ENCODE results near the gene RHOG.
"Not testable (repeated sequence)": the region's sequence is repeated elsewhere in the genome, so short reads cannot be mapped to it uniquely, and the experiment has no call there.

The RHOG gene

DNA sequence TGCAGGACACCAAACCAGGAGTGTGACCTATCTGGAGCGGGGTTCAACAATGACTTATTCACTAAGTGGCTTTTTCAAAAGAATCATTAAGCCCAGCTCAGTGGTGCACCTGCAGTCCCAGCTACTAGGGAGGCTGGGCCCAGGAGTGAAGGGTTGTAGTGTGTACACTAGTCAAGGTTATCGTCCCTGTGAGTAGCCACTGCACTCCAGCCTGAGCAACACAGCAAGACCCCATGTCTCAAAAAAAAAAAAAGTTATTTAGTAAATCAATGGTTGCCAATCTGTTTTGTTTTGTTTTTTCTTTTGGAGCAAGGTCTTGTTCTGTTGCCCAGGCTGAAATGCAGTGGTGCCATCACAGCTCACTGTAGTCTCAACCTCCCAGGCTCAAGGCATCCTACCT lies 7.9 kb downstream of the RHOG start:
- DNase-seq = no peak

DNA sequence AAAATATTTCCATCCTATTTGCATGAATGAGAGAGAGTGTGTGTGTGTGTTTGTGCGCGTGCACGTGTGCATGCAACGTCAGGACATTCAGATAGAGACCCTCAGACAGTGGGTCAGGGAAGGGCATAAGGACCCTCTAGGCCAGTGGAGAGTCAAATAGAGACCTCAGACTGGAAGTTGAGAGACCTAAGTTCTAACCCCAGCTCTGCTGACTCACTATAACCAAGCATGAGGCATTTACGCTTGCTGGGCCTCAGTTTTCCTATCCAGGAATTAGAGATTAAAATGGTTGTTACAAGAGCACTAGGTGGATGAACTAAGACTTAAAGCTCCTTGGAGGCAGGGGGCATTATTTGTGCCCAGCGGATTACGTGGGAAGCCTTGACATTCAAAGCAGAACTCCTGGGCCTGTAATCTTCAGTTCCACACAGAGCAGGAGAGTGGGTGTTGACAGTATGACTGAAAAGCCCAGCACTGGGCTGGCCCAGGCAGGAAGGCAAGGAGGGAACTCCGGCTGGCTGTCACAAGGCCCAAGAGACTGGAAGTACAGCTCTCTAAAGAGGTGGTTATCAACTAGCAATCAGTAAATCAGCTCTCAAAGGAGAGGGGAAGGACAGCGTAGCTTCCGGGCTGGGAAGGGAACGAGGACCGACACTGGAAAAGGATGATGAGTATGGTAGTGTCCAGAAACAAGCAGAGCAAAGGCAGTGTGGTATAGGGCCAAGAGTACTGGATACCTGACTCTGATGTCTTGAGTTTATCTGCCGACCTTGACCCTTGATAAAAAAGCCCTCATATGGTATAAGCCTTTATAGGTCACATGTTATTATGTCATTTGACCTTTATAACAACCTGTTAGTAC lies 9.2 kb downstream of the RHOG start:
- no peak for DNase-seq

DNA sequence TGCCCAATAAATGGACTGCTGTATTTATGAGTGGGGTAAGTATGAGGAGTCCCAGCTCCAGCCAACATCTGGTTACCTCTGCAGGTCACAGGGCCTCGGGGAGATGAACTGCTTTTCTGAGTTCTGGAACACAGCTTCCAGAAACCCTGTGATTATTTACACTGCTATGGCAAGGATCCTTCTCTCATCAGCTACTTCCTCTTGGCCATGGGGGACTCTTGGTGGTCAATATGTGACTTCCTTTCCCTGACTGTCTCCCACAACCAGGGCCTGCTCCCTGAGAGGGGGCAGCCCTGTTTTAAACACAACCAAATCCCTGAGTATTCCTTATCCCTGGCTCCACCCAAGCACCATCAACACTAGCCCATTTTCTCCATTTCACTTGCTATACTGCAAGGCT lies 10.0 kb downstream of the RHOG start:
- no peak for DNase-seq

DNA sequence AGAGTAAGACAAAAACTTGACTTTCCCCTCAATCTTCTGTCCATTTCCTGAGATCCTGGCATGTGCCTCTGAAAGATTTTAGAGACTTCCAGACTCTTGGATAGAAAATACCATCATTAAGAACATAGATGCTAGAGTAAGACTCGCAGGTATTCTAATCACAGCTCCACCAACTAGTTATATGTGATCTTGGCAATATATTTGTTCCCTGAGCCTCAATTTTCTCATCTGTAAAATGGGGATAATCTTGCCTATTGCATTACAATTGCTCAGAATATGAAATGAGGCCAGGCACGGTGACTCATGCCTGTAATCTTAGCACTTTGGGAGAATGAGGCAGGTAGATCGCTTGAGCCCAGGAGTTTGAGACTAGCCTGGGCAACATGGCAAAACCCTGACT lies 10.7 kb downstream of the RHOG start:
- DNase-seq = no peak

DNA sequence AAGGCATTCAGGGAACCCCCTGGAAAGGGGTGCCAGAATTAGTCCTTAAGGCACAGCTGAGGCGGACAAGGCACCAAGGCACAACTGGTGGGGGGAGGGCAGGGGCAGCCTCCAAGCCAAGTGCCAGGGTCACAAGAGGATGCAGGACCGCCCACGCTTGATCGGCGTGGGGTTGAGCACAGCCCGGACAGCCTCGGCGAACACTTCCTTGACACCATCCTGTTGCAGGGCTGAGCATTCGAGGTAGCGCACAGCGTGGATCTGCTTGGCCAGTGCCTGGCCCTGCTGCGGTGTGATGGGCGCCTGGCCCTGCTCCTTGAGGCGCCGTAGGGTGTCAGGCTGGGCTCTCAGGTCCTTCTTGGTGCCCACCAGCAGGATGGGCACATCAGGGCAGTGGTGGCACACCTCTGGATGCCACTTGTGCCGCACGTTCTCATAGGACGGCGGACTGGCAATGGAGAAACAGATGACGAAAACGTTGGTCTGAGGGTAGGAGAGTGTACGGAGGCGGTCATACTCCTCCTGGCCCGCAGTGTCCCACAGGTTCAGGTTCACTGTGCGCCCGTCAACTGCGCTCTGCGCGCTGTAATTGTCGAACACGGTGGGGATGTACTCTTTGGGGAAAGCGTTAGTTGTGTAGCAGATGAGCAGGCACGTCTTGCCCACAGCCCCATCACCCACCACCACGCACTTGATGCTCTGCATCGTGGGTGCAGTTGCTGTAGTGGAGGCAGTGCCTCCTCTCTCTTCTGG lies 13.1 kb downstream of the RHOG start:
- DNase-seq = no peak

DNA sequence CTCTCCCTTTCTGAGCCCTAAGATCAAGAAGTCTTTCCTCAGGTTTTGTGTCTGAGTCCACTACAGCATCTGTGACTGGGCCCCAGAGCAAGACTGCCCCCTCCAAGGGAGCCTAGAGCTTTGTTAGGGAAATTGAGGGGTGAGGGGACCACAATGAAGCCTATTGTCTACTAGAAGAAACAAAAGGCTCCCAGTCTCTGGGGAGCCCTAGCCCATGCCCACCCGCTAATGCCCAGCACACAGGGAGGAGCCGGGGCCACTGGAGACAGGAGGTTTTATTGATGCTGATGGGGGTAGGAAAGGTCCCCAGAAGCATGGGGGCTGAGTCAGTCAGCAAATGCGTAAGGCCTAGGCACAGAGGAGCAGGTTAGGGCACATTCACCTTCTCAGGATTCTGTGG lies 14.0 kb downstream of the RHOG start:
- no peak for DNase-seq

DNA sequence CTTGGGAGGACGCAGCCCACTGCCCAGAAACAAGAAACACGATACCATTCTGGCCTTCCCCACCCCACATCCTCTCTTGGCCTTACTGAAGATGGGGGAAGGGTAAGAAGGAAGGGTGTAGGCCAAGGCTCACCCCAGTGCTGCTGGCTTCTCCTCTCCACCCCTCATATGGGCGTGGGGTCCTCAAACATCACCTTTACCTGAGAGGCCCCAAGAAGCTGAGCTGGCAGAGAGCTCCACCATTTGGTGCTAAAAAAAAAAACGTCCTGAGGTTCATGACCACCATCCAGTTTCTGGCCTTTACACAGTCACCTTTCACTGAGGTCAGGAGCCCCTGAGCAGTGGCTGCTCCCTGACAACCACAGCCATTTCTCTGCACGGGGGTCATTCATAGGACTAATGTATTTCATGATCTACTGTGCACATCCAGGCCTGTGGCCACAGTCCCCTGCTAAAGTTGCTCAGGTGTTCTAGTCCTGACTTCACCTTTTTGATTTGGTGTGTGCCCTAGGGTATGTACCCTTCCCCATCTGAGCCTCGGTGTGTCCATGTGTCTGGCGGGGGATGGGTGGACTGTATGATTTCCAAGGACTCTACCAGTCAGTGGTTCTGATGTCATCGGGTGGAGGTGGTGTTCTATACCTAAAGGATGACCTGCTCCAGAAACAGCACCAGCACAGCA lies 15.1 kb downstream of the RHOG start:
- no peak for DNase-seq

DNA sequence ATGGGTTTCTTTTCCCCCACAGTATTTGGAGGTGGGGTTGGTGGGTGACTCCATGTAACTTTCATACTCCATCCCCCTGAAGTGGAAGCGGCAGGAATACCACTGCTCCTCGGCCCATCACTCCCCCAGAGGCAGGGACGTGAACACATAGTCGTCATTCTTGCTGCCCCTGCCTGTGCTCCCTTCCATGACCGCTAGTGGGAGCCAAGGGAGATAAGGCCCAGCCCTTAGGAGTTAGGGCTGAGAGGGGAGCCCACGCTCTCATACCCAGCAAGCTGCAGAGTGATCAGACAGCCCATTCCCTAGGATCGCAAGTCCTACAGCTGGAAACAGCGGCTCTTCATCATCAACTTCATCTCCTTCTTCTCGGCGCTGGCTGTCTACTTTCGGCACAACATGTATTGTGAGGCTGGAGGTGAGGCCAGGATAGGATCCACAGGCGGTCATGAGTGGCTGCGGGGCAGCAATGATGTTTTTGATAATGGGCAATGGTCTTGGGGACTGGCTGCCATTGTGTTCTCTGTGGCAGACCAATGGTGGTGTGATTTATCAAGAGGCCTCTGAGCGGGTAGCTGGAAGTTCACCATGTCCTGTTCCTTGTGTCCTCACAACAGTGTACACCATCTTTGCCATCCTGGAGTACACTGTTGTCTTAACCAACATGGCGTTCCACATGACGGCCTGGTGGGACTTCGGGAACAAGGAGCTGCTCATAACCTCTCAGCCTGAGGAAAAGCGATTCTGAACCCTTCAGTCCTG lies 15.9 kb downstream of the RHOG start:
- peak; percentile 12 to 13 for DNase-seq

DNA sequence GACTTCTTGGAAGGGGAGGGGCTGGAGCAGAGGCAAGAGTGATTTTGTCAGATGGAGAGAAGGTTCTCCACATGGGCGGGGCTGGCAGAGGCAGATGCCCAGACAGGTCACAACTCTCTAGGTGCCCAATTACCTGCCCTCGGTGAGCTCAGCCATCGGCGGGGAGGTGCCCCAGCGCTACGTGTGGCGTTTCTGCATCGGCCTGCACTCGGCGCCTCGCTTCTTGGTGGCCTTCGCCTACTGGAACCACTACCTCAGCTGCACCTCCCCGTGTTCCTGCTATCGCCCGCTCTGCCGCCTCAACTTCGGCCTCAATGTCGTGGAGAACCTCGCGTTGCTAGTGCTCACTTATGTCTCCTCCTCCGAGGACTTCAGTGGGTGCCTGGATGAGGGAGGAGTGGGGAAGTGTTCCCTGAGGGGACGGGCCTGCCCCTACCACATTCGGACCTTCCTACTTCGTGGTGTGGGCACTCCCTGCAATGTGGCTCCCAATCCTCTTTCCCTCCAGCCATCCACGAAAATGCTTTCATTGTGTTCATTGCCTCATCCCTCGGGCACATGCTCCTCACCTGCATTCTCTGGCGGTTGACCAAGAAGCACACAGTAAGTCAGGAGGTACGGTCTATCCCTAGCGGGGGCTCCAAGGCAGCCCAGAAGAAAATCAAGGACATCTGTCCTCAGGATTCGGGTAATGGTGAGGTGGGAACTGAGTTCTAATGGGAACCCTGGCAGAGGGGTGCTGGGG lies 16.8 kb downstream of the RHOG start:
- no peak for DNase-seq

DNA sequence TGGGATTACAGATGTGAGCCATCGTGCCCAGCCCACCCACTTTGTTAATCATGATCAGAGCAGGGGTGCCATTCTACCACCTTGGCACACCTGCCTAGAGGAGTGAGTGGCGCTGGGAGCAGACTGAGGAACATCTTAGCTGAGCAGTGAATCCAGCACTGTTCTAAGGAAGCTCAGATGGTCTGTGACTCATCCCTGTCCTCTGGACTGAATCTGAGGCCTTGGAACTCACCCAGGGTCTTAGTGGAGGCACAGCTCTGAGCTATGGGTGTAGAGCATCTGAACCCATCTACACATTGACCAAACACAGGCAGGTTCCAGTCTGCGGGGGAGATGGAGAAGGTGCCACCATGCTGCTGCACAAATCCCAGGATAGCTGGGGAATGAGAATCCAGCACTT lies 17.5 kb downstream of the RHOG start:
- DNase-seq = no peak

DNA sequence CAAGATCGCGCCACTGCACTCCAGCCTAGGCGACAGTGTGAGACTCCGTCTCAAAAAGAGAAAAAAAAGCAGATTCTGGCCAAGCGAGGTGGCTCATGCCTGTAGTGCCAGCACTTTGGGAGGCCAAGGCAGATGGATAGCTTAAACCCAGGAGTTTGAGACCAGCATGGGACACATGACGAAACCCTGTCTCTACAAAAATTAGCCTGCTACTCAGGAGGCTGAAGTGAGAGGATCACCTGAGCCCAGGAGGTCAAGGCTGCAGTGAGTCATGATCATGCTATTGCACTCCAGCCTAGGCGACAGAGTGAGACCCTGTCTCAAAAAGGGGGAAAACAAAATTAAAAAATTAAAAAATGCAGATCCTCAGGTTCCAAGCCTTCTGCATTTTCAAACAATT lies 18.4 kb downstream of the RHOG start:
- no peak for DNase-seq

DNA sequence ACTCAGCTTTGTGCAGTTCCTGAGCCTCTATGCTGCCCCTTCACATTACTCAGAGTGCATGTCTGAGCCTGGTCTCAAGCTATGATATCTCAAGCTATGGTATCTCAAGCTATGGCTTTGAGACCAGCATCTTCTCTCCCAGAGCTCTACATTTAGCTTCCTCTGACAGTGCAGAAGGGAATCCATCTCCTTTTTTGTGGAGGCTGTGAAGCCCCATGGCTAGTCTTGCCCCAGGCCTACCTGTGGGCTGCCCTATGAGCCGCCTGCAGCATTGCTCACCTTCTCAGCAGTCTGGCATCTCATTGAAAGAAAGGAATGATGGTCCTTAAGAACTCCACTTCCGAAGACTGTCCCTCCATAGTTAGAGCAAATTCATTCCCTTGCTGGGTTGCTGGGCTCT lies 19.8 kb downstream of the RHOG start:
- DNase-seq = no peak

DNA sequence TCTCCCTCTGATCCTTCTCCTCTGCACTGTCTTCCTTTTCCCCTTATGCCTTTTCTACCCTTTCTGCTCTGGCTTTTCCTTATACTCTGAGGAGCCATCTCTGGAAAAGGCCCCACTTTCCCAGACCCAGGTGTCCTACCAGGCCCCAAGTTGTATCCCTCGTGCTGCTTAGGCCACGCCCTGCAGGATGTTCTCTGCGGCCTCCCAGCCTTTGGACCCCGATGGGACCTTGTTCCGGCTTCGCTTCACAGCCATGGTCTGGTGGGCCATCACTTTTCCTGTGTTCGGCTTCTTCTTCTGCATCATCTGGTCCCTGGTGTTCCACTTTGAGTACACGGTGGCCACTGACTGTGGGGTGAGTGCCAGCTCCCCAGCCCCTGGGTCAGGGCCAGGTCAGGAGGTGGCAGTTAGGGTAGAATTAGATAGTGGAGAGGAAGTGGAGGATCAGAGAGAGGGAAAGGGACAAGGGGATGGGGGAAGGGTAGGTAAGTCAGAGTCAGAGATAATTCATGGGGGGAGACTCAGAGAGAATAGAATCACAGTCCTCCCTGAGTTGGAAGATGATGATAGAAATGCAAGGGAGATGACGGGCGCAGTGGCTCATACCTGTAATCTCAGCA lies 23.5 kb downstream of the RHOG start:
- no peak for DNase-seq

DNA sequence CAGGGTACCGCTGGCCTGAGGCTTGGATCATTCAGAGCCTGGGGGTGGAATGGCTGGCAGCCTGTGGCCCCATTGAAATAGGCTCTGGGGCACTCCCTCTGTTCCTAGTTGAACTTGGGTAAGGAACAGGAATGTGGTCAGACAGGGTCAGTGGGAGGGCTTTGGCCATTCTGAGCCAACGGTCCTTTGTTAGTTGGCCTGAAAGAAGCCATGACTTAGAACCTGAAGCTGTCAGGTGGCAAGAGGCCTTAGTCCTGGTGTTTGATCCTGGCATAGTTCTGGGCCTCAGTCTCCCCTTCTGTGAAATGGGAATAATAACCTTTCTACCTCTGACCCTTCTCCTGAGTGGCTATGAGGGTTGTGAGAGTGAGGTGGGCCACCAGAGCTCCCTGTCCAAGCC lies 24.1 kb downstream of the RHOG start:
- no peak for DNase-seq

DNA sequence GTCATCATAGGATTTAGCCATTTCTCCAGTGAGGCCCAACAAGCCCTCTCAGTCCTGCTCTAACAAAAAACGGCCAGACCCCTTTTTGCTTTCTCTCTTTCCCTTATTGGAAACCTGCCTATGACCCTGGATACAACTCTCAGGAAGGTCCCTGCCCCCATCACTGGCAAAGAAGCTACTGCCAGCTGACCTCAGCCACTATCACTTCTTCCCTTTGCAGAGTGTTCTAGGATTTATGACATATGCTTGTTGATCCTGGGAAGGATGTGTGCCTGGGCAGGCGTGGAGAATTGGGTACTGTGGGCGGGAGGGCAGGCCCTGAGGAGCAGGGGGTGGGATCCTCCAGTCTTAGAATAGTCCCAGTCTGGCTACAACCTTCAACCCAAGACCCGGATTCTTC lies 24.9 kb downstream of the RHOG start:
- no peak for DNase-seq

DNA sequence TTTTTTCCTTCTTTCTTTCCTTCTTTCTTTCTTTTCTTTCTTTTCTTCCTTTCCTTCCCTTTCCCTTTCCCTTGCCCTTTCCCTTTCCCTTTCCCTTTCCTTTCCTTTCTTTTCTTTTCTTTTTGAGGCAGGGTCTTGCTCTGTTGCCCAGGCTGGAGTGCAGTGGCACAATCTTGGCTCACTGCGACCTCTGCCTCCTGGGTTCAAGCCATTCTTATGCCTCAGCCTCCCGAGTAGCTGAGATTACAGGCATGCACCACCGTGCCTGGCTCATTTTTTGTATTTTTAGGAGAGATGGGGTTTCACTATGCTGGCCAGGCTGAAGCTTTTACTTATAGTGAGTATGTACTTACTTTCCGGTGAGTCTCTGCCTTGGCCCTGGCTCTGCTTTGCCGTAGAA lies 25.9 kb downstream of the RHOG start:
- DNase-seq = not testable (repeated sequence)

DNA sequence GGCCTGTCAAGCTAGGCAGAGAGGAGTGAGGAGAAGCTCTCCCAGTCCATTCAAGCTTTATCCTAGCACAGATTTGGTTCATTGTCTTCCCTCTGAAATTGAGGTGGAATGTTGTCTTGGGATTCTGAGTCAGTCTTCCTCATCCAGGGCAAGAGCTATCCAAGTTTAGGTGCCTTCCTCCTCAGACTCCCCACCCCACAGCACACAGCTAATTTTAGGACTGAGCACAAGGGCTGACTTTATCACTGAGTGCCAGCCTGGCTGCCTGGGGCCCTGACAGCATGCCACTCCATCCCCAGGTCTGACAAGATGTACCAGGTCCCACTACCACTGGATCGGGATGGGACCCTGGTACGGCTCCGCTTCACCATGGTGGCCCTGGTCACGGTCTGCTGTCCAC lies 29.8 kb downstream of the RHOG start:
- no peak for DNase-seq

DNA sequence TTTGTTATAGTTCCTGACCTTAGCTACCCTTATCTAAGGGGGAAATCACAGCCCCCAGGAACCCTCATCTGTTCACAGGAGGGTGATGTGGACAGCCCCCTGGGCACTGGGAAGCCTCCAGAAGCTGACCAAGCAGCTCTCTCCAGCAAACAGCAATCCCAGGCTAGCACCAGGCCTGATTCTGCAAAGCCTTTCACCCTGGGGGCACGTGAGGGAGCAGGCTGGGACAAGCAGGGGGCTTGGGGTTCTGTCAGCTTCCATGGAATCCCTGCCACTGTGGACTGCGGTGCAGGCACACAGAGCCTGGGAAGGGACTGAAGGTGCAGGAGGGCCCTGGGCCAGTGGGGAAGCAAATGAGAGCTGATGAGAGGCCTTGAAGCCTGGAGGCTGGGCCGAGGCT lies 30.3 kb downstream of the RHOG start:
- no peak for DNase-seq

DNA sequence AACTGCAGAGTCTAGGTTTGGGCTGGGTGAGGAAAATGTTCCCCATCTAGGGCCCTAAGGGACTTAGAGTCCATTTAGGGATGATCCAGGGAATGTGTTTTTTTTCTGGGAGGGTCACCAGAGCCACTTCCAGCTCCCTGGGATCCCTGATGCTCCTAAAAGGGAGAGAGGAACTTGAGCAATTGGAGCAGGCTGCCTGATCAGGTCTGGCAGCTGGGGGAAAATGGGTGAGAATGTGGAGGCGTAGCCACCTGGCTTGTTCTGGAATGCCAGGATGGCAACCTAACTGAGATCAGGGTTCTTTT lies 31.2 kb downstream of the RHOG start:
- no peak for DNase-seq

DNA sequence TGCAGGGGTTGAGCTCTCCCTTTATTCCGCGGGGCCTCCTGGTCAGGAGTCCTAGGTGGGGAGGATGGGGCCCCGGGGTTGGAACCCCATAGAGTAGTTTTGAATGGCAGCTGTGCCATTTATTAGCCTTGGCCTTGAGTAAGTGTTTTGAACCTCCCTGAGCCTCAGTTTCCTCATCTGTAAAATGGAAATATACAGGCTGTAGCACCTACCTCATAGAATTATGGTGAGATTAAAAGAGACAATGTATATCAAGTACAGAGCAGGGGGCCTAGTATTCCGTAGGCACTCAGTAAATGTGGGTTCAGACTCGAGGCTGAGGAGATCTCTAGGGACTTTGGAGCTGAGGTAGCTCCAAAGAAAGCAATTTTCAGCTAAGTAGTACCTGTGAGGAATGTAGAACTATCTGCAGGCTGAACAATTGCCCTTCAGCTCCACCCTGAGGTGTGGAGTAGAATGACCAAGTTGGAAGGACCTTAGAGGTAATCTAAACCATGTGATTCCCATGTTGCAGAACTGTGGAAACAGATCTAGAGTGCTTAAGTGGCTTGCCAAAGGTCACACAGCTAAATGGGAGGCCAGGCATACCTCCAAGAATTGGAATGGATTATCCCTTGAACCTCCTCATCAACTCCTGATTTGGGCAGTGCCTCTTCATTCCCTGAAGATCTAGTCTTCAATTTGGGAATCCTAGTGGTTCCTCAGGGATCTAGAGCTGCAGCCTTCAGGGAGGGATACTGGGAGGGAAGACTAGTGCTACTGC lies 31.7 kb downstream of the RHOG start:
- peak; percentile 40 to 64 for DNase-seq
